ENCODE data around the gene KPNA3.
A peak's percentile ranks its signal among the peaks of the same experiment; 100 is the strongest.

KPNA3 gene

DNA sequence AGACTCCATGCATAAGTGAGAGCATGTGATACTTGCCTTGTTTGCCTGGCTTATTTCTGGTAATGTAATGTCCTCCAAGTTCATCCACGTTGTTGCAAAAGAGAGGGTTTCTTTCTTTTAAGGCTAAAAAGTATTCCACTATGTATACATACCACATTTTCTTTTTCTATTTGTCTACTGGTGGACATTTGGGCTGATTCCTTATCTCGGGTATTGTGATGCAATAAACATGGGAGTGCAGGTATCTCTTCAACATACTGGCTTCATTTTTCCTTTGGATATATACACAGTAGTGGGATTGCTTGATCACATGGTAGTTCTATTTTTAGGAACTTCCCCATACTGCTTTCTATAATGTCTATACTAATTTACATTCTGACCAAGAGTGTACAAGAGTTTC, 51.6 kb downstream of the KPNA3 start:
- FAIRE-seq, result no peak

DNA sequence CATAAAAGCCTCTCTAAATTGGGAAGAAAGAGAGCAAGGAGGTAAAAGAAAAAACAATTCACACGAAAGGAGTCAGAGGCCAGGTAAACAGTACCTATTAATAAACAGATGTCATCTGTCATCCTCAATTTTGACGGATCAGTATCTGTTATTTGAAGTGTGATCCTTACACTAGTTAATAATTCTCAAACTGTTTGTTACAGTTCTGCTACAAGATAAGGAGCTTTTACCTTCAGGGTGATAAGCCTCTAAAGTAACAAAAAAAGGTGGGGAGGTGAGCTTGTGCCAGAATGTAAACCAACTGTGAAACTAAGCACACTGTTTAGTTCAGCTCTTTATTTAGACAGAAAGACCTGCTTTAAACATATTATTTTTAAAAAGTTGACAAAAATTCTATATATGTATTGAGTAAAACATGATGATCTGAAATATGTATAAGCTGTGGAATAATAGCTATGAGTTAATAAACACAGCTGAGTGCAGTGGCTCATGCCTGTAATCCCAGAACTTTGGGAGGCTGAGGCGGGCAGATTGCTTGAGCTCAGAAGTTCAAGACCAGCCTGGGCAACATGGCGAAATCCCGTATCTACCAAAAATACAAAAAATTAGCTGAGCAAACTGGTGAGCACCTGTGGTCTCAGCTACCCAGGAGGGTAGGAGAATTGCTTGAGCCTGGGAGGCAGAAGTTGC, 52.8 kb downstream of the KPNA3 start:
- FAIRE-seq, result no peak

DNA sequence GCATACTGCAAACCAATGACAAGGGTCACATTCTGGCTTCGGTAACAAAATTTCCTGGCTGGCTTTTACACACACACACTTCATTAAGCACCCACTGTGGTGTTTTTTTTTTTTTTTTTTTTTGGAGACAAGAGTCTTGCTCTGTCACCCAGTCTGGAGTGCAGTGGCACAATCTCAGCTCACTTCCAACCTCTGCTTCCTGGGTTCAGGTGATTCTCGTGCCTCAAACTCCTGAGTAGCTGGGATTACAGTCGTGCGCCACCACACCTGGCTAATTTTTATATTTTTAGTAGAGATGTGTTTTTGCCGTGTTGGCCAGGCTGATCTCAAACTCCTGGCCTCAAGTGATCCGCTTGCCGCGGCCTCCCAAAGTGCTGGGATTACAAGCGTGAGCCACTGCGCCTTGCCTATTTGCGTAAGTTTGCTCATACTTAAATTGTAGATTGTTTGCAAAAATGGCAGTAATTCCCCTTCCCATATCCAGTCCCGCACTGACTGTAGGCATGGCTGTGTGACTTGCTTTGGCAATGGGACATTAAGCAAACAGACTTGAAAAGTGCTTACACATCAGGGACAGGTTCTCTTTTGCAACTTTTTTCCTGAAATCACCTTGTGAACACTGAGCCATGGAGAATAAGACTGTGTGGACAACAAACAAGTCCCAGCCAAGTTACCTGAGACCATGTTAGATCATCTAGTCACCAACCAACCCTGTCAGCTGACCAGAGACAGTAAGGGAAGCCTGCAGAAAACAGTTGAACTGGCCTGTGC, 59.1 kb downstream of the KPNA3 start:
- FAIRE-seq, result no peak

DNA sequence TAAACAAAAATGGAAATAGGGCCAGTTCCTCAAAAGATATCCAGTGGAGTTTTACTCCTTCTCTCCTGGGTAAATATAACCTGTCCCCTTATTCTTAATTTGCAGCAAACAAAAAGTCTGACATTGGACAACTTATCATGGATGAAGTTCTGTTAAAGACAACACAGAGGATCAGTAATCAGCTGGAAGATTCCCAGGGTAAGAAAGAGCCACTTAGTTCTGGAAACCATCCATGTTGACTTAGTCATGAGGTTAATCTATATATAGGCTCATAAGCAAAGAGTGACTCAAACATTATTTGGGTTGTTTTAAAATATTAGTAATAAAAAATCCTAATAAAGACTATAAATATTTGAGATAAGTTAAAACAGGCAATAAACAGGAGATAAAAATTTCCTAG, 60.7 kb downstream of the KPNA3 start:
- no peak for FAIRE-seq

DNA sequence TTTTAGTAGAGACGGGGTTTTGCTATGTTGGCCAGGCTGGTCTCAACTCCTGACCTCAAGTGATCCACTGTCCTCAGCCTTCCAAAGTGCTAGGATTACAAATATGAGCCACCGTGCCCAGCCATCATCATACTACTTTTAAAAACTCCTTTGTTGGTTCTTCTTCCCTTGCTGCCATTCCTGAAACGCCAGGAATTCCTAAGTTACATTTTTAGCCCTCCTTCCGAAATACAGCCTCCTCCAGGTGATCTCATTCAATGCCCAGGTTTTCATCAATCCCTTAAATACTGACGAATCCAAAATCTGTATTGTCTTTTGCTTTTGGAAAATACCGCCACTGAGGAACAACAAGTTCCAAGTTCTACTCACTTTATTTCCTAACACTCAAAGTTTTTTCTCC, 75.9 kb downstream of the KPNA3 start:
- no peak for FAIRE-seq

DNA sequence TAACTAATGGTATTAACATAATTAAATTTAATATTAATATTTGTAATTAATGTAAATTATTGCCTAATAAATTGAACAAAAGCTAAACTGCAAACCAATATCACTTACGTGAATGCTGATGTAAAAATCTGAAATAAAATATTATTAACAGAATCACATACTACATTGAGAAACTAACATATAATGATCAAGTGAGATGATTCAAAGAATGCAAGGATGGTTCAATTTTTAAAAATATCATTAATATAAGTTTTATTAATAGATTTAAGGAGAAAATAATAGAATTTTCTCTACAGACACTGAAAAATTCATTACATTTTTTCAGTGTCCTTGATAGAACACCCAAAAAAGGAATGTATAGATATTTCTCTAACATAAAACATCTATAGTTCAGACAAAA, 77.7 kb downstream of the KPNA3 start:
- FAIRE-seq, result peak; percentile 84

DNA sequence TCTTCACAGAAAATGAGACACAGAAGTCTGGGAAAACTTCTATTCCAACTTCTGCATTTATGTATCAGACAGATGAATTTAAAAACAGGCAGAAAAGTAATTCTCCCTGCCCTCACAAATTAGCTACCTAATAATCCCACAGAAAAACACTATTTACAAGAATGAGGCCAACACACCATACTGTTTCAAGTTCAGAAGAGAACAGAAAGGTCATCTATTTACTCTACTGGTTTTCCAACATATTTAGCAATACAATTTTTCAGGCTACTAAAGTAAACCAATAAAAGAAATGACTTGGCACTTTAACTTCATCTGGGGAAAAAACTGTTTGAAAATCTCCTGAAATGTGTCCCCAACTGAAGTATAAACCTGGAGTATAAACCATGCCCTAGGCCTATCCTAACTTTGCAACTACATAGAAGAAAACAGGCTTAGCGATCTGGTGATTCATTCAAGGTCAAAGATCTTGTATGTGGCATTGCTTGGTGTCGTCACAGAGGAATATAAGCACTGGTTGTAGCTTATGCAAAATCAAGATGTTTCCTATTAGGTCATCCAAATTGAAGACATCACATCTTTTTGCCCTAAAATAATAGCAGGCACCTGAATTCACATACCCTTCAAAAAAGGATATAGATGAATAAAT, 81.1 kb downstream of the KPNA3 start:
- no peak for FAIRE-seq

DNA sequence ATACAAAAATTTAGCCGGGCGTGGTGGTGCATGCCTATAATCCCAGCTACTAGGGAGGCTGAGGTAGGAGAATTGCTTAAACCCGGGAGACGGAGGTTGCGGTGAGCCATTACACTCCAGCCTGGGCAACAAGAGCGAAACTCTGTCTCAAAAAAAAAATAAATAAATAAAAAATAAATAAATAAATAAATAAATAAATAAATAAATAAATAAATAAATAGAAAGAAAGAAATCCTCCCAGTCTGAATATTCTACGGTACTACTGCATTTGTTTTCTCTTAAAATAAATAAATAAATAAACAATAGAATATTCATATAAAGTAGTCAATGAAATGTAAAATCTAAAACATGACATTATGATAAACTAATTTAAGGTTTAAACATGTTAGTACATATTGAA, 88.2 kb downstream of the KPNA3 start:
- FAIRE-seq, result peak; percentile 93

DNA sequence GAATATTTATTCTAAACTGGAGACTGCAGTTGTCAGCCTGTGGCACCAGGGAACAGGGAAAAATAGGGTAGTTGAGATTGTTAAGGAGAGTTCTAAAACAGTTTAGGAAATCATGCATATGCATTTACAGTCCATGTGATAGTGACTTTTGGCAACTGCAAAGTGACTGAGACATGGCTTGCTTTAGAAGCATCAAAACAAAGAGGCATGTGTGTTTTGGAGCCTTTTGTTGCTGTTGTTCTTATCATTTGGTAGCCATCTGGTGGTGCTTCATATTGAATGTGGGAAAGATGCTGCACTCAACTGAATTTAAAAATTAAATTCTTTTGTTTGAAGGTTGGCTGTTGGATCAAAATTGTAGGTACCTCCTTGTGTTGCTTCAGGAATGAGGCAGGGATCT, 91.0 kb downstream of the KPNA3 start:
- FAIRE-seq, result no peak

DNA sequence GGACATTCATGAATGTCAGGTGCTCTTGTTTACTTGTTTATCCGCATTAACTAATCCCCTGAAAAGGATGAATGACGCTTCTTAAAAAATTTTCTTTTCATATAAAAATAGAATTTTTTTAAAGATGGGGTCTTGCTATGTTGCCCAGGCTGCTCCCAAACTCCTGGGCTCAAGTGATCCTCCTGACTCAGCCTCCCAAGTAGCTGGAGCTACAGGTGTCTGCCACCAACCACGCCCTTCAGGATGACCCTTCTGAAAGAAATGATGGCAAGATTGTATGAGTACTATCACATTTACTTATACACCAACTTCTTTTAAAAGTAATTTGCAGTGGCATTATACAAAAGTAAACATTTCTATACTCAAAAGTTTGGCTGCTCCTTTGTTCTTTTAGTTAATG, 95.0 kb downstream of the KPNA3 start:
- FAIRE-seq, result no peak

DNA sequence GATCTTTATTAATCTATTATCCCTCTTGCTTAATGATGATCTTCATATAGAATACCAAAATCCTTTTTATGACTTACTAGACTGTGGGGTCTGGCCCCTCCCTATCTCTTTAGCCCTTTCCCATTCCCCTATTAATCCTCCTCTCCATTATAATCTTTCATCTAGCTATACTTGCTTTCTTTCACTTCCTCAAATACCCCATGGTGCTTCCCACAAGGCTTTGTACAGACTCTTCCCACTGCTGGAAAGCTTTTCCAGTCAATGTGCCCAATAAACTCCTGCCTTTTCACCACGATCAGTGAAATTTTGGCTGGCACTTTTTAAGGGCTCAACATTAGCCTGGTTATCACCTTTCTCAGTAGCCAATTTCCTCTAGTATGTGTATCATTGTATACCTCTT, 98.0 kb downstream of the KPNA3 start:
- no peak for FAIRE-seq

DNA sequence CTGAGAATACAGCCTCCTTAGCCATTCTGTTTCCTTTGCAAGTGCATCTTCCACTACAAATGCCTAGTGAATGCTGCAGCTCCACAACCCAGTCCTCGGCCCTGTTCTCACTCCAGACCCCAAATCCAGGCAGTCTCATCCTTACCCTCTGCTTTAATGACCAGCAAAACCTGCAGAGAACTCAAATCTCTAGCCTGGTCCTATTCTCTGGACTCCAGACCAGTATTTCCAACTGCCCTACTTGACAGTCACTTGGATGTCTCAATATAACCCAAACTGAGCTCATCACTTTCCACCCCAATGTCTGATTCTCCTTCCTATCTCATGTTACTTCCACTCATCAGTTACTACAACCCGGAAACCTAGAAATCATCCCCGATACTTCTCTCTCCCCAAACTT, 98.6 kb downstream of the KPNA3 start:
- FAIRE-seq, result no peak

DNA sequence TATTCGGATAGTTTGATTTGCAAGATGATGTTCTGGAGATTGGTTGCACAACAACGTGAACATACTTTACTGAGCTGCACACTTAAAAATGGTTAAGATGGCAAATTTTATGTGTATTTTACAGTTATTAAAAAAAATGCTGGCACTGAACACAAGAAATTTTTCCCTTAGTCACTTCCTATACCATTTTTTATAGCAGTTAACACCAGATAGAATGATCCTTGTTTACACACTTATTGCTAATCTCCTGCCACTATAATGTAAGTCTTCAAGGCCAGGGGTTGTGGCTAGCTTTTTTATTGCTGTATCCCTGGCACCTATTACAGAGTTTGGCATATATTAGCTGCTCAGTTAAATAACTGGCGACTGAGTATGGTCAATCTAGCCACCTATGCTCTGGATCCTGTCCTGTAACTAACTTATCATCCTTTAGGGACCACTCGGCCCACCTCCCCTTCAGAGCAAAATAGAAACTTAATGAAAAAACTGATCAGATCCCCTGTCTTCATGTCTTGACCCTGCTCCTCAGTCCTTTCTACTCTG, 99.2 kb downstream of the KPNA3 start:
- FAIRE-seq, result no peak

DNA sequence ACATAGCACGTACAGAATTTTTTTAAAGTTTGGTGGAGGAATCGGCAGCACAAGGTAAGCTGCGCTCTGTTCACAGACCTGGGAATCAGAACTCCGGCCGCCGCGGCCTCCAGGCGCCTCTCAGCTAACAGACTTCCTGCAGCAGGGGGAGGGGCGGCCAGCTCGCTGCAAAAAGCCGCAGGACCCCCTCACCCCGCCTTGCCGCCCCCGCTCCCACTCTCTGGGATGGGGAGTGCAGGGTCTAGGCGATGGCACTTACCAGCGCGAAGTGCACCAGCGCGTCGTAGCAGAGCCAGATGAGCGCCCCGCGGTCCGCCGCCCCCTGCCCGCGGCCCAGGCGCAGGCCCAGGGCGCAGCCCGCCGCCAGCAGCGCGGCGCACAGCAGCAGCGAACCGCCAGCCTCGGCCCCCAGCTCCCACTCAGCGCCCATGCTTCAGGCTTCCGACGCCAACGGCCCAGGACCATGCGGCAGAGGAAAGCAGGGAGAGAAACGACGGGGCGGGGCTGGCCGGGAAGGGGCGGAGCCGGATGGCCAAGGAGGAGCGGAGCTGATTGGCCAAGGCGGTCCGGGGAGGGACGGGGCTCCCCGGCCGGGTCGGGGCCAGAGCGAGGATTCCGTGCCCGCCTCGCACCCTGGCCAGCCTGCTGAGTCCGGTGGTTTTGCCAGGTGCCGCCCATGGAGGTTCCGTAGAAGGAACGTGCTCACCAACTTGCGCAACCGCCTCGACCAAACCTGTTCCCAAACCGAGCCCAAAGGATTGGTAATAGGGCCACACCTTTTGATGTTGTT, 101.3 kb downstream of the KPNA3 start, which contains the start of gene EBPL:
TSS of gene EBPL (minus strand) at position 492 of the 790 bp plus-strand sequence. CDS start at position 430, 62 bp downstream.
- peak; percentile 56 for FAIRE-seq

DNA sequence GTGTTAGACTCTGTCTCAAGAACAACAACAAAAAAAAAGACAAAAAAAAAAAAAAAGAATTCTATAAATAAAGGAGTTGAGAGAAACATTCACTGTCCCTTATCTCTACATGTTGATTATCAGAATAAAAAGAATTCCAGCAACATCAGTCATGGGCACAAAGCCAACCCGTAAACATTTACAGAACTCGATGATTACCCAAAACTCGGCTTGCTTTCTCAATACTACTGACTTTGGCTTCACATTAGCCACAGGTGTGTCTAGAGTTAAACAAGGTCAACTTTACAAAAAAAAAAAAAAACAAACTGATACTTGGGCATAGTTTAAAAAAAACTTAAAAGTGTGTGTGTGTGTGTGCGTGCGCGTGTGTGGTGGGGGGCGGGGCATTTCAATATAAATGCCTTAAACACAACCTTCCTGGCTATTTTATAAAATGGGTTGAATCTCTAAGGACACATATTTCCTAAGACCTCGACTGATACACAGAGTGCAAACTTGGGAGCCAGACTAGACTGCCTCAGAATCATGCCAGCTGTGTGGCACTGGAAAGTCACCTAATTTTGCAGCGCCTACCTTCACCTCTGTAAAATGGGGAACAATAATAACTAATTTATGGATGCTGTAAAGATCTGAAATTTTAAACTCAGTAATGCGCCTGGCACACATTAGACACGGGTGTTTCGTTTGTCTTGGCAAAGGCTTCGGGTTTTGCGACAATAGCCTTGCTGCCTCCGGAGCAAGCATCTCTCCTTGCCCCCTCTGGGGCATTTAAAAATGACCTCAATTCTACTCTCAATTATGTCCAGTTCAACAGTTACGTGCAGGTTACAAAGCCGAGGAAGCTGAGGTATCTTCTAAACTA, 102.1 kb downstream of the KPNA3 start:
- FAIRE-seq, result no peak

DNA sequence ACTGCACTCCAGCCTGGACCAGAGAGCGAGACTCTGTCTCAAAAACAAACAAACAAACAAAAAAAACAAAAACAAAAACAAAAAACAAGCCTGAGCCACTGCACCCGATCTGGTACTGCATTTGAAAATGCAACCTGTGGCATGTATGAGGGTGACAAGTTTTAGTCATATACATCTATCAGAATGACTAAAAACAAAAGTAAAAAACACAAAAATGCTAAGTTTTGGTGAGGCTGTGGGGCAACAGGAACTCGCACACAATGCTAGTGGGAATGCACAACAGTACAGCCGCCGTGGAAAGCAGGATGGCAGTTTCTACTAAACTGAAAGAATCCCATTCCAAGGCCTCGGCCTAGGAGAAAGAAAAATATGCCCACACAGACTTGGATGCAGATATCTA, 109.0 kb downstream of the KPNA3 start:
- FAIRE-seq, result no peak

DNA sequence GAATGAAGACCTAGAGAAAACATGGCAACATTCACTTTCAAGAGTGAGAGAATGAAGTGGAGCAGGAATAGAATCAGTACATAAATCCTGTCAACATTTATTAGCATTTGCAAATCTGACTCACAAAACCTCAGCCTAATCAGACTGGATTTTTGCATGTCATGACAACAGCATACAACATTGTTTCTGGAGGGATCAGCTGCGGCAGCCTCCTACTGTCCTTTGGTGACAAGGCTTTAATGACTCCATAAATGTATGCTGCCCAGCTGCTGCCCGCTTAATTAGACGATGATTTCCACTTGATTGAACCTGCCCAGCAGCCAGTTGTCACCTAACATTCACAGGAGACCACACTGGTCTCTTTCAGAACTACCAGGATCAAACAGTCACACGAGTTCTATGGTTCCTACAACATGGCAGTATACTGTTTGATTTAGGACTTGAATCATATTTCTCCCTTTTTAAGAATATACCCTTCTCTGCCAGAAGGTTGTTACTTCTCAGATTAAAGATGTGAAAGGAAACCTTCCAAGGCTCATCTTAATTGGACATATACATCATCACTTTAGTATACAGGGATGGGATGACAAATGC, 110.5 kb downstream of the KPNA3 start:
- no peak for FAIRE-seq

DNA sequence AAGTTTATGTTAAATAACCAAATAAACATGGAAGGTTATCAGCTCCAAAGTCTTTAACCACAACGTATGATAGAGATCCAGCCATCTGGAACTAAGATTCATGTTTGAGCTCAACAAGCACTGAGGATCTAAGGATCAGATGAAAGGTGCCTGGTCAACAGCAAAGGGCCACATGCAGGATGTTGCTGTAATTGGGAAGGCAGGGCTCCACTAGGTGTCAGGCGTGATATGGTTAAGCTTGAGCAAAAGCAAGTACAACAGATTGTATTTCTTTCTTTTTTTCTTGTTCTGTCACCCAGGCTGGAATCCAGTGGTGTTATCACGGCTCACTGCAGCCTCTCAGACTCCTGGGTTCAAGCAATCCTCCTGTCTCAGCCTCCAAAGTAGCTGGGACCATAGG, 113.2 kb downstream of the KPNA3 start:
- no peak for FAIRE-seq

DNA sequence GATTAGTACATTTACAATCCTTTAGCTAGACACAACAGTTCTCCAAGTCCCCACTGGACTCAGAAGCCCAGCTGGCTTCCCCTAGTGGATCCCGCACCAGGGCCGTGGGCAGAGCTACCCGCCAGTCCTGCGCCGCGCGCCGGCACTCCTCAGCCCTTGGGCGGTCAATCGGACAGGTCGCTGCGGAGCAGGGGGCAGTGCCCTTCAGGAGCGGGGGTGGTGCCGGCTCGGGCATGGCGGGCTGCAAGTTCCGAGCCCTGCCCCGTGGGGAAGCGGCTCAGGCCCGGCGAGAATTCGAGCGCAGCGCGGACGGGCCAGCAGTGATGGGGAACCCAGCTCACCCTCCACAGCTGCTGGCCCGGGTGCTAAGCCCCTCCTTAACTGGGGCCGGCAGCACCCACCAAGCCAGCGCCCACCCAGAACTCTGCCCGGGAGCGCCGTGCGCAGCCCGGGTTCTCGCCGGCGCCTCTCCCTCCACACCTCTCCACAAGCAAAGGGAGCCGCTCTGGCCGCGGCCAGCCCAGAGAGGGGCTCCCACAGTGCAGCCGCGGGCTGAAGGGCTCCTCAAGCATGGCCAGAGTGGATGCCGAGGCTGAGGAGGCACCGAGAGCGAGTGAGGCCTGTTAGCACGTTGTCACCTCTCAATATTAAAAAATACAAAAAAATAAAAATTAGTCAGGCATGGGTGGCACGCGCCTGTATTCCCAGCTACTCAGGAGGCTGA, 114.1 kb downstream of the KPNA3 start:
- no peak for FAIRE-seq

DNA sequence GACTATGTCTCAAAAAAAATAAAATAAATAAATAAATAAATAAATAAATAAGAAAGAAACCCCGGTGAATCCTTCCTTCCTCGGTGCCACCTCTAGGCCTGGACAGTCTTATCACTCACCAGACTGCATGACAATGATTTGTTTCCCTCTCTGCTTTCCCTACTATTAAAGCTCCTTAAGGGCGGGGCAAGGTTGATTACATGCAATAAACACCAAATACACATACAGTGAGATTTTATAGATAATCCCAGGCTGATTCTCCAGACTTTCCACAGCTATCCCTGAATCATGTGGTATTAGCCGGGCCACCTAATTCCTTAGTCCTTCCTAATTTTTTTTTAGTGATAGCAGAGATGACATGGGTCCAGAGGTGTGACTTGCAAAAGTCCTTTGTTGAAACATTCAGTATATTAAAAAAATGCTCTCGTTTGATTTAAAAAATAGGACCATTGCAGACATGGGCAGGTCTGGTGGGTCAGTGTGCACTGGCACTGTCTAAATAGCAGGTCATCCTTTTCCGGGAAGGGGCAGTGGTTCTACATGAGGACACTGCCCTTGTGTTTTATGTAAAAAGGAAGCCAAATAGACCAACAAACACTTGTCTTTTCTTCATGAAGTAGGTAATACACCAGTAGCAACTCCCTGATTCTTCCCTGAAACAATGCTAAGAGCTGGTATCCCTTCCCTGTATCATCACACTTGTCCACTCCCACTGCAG, 115.7 kb downstream of the KPNA3 start:
- no peak for FAIRE-seq

Measured in A204.1 (cell line).